Astrocyte (in vitro differentiated cells and primary cell): ENCODE results near the gene KCNH2. TPM values are rescaled to one million over a fixed set of nuclear protein-coding genes. Genes with fewer than 3 reads are reported as not detected.

Experiments
- DNase-seq: peaks from one replicate; pipeline ENCODE4 v3.0.0-alpha.2; 2010; ENCODE audit warnings: low read depth
- FAIRE-seq: peaks from 2 replicates; lab custom pipeline; 2011; peaks lifted over from hg19 to GRCh38; lab: Jason Lieb, UNC
- H2AFZ ChIP-seq: 2 replicates; pipeline ENCODE4 v1.6.0; 2012; ENCODE audit warnings: low read depth, low read length, inconsistent platforms
- H3K27ac ChIP-seq: 2 replicates; pipeline ENCODE4 v1.5.1; 2011; ENCODE audit warnings: low read depth, low read length, inconsistent platforms
- H3K27me3 ChIP-seq: 2 replicates; pipeline ENCODE4 v1.6.0; 2011; ENCODE audit warnings: low read length, inconsistent platforms; ENCODE audit not compliant: insufficient read depth
- H3K36me3 ChIP-seq: 2 replicates; pipeline ENCODE4 v1.5.1; 2011; ENCODE audit warnings: low read length, inconsistent platforms; ENCODE audit not compliant: insufficient read depth
- H3K4me1 ChIP-seq: 2 replicates; pipeline ENCODE4 v1.5.1; 2011; ENCODE audit warnings: low read length, inconsistent platforms; ENCODE audit not compliant: insufficient read depth
- H3K4me2 ChIP-seq: 2 replicates; pipeline ENCODE4 v1.6.0; 2012; ENCODE audit warnings: low read length, inconsistent platforms
- H3K4me3 ChIP-seq: 2 replicates; pipeline ENCODE4 v1.5.1; 2011; ENCODE audit warnings: low read depth, mild to moderate bottlenecking, low read length, inconsistent platforms; ENCODE audit not compliant: insufficient read depth
- H3K79me2 ChIP-seq: 2 replicates; pipeline ENCODE4 v1.6.0; 2012; ENCODE audit warnings: mild to moderate bottlenecking, low read length, inconsistent platforms; ENCODE audit not compliant: insufficient read depth
- H3K9ac ChIP-seq: 2 replicates; pipeline ENCODE4 v1.6.0; 2012; ENCODE audit warnings: mild to moderate bottlenecking, low read length, inconsistent platforms
- H3K9me3 ChIP-seq: 2 replicates; pipeline ENCODE4 v1.5.1; 2012; ENCODE audit warnings: low read depth, mild to moderate bottlenecking, low read length, inconsistent platforms; ENCODE audit not compliant: insufficient read depth
- H4K20me1 ChIP-seq: 2 replicates; pipeline ENCODE4 v1.6.0; 2012; ENCODE audit warnings: low read length, inconsistent platforms; ENCODE audit not compliant: insufficient read depth
- H3K27ac Mint-ChIP-seq: one replicate; pipeline ENCODE4 v1.8.0; 2021; ENCODE audit warnings: mild to moderate bottlenecking, mixed read lengths; ENCODE audit not compliant: unreplicated experiment
- H3K27me3 Mint-ChIP-seq: one replicate; pipeline ENCODE4 v1.8.0; 2021; ENCODE audit warnings: low read depth, mixed read lengths; ENCODE audit not compliant: unreplicated experiment
- H3K36me3 Mint-ChIP-seq: one replicate; pipeline ENCODE4 v1.8.0; 2021; ENCODE audit warnings: low read depth, mixed read lengths; ENCODE audit not compliant: unreplicated experiment
- H3K4me1 Mint-ChIP-seq: one replicate; pipeline ENCODE4 v1.8.0; 2021; ENCODE audit warnings: low read depth, mixed read lengths; ENCODE audit not compliant: unreplicated experiment
- H3K4me3 Mint-ChIP-seq: one replicate; pipeline ENCODE4 v1.8.0; 2021; ENCODE audit warnings: mild to moderate bottlenecking, moderate library complexity, mixed read lengths; ENCODE audit not compliant: unreplicated experiment
- H3K9me3 Mint-ChIP-seq: one replicate; pipeline ENCODE4 v1.8.0; 2021; ENCODE audit warnings: mild to moderate bottlenecking, mixed read lengths; ENCODE audit not compliant: unreplicated experiment
- EZH2 ChIP-seq: IDR thresholded peaks from 2 replicates; pipeline ENCODE4 v1.6.1; 2012; ENCODE audit warnings: mild to moderate bottlenecking, low read length, inconsistent platforms; ENCODE audit not compliant: insufficient read depth
- total RNA-seq: library from RNA; stranded (reverse); gene quantifications from 2 replicates; pipeline ENCODE4 v1.2.1, GENCODE V29; 2021
- TF ChIP-seq, protein P1 (sequence below): IDR thresholded peaks from 2 replicates; pipeline ENCODE4 v1.5.1; 2011; ENCODE audit warnings: low read depth, mild to moderate bottlenecking, inconsistent platforms, low read length, moderate library complexity; ENCODE audit not compliant: insufficient read depth

The KCNH2 gene
- total RNA-seq, 1 donor from 2014 or later: 4.6 TPM

DNA sequence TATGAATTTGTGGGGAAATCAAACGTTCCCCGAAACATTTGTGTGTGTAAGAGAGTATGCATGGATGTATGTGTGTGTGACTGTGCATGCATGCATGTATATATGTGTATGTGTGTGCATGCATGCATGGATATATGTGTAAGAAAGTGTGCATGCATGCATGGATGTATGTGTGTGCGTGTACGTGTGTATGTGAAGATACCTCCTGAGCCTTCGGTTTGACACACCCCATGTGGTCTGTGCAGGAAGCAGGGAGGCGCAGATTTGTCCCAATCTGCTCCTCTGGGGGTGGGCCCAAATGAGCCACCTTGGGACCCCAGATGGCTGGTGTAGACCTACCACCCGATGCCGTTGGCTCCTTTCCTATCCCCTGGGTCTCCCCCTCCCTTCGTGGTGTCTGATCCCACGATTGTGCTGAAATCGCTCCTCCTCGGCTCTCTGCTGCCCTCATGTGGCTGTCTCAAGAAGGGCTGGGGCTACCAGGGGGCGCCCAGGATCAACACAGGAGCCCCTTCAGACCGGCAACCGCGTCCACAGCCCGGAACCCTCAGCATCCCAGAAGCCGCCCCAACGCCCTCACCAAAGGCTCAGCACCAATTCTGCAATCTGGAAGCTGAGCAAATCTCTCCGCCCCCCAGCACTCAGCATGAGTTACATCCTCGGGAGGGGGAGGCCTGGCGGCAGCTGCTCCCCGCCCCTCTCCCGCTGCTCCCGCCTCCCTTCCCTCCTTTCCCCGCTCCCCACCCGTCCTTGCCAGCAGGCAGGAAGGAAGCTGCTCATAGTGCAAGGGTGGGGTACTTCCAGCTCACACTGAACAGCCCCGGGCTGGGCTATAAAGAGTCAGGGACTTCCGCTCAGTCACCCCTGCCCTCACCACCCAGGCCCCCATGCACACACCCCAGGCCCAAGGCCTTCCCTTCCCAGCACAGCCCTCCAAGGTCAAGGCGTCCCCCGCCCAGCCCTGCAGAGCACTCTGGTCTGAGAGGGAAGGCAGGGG lies 10.4 kb upstream of the KCNH2 start:
- Histone ChIP-seq H3K79me2 (no peaks in the 10 kb centered on the region), H3K9ac (no peak overlapping the region), H3K4me3 (no peak overlapping the region), H3K27ac (no peak overlapping the region), H3K9me3 (peaks cover 10% of the 10 kb centered on the region), H3K36me3 (no peaks in the 10 kb centered on the region), H3K4me2 (peak overlapping the region; percentile 55), H3K27me3 (peaks cover 4% of the 10 kb centered on the region), H2AFZ (no peak overlapping the region), H4K20me1 (peaks cover 3% of the 10 kb centered on the region), H3K4me1 (no peaks in the 10 kb centered on the region)
- no peak for FAIRE-seq
- Mint-ChIP-seq H3K27ac (no peak overlapping the region), H3K36me3 (peaks cover 9% of the 10 kb centered on the region), H3K4me1 (no peaks in the 10 kb centered on the region), H3K4me3 (no peak overlapping the region), H3K9me3 (peaks cover 26% of the 10 kb centered on the region), H3K27me3 (peaks cover 31% of the 10 kb centered on the region)
- TF ChIP-seq EZH2: no peak
- TF ChIP-seq, protein P1, sequence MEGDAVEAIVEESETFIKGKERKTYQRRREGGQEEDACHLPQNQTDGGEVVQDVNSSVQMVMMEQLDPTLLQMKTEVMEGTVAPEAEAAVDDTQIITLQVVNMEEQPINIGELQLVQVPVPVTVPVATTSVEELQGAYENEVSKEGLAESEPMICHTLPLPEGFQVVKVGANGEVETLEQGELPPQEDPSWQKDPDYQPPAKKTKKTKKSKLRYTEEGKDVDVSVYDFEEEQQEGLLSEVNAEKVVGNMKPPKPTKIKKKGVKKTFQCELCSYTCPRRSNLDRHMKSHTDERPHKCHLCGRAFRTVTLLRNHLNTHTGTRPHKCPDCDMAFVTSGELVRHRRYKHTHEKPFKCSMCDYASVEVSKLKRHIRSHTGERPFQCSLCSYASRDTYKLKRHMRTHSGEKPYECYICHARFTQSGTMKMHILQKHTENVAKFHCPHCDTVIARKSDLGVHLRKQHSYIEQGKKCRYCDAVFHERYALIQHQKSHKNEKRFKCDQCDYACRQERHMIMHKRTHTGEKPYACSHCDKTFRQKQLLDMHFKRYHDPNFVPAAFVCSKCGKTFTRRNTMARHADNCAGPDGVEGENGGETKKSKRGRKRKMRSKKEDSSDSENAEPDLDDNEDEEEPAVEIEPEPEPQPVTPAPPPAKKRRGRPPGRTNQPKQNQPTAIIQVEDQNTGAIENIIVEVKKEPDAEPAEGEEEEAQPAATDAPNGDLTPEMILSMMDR: peak; percentile 58
- DNase-seq: no peak

DNA sequence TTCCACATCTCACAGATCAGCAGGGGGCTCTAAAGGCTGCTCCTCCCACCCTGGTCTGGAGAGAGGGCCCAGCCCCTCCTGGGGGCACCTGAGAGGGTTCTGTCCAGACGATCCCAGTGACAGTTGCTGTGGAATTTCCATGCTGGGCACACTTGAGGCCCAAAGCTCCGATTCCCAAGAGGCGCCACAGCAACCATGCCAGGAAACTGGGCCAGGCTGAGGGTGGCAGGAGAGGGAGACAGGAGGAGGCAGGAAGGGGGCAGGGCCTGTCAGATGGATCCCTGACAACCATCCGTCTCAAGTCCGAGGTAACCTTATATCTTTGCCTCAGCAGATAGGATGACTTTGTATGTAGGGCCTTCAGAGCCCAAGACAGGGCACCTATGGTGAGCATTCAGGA lies 8.4 kb upstream of the KCNH2 start:
- H3K36me3 ChIP-seq: no peaks in the 10 kb centered on the region
- Mint-ChIP-seq H3K9me3 (peaks cover 23% of the 10 kb centered on the region), H3K4me1 (no peaks in the 10 kb centered on the region), H3K27ac (no peak overlapping the region), H3K27me3 (peaks cover 48% of the 10 kb centered on the region), H3K36me3 (peaks cover 9% of the 10 kb centered on the region), H3K4me3 (no peak overlapping the region)
- no peak overlapping the region for H3K9ac ChIP-seq
- H3K4me2 ChIP-seq: no peak overlapping the region
- H3K4me1 ChIP-seq: no peaks in the 10 kb centered on the region
- H3K27me3 ChIP-seq: peaks cover 22% of the 10 kb centered on the region
- TF ChIP-seq, protein P1: no peak
- TF ChIP-seq EZH2: no peak
- H4K20me1 ChIP-seq: peaks cover 3% of the 10 kb centered on the region
- no peak for FAIRE-seq
- no peaks in the 10 kb centered on the region for H3K79me2 ChIP-seq
- no peak overlapping the region for H3K27ac ChIP-seq
- no peak for DNase-seq
- peaks cover 10% of the 10 kb centered on the region for H3K9me3 ChIP-seq
- H3K4me3 ChIP-seq: no peak overlapping the region
- no peak overlapping the region for H2AFZ ChIP-seq
